ENCODE measurements around the gene RGS9.

The RGS9 gene

GRCh38 chr17:65261152-65261551 is 124.0 kb downstream of the RGS9 start:
- no peak for TF ChIP-seq CTCF (IDR thresholded peaks at IDR 0.05; ENCODE audit: insufficient read depth, low read length, poor library complexity, severe bottlenecking)
- H3K36me3 ChIP-seq (ENCODE audit: control insufficient read depth, insufficient read depth, low read length), result no peaks in the 10 kb centered on the region
- no peak overlapping the region for H3K4me3 ChIP-seq (replicated peaks; ENCODE audit: low read depth, low read length)
- DNase-seq (ENCODE audit: extremely low read depth, insufficient read length), result no peak
- peaks cover 1% of the 10 kb centered on the region; the same call in 1 of the 2 replicates for H3K27me3 ChIP-seq (replicated peaks; ENCODE audit: control insufficient read depth, insufficient read depth, low read length)

- no peak for DNase-seq (ENCODE audit: extremely low read depth, insufficient read length)
- peaks cover 1% of the 10 kb centered on the region; the same call in 1 of the 2 replicates for H3K27me3 ChIP-seq (replicated peaks; ENCODE audit: control insufficient read depth, insufficient read depth, low read length)
- H3K36me3 ChIP-seq (ENCODE audit: control insufficient read depth, insufficient read depth, low read length), result no peaks in the 10 kb centered on the region
- TF ChIP-seq CTCF (IDR thresholded peaks at IDR 0.05; ENCODE audit: insufficient read depth, low read length, poor library complexity, severe bottlenecking), result no peak
- H3K4me3 ChIP-seq (replicated peaks; ENCODE audit: low read depth, low read length), result no peak overlapping the region
Measured at GRCh38 chr17:65261682-65262636, 124.8 kb downstream of the RGS9 start.

- no peak for TF ChIP-seq CTCF (IDR thresholded peaks at IDR 0.05; ENCODE audit: insufficient read depth, low read length, poor library complexity, severe bottlenecking)
- no peaks in the 10 kb centered on the region for H3K36me3 ChIP-seq (ENCODE audit: control insufficient read depth, insufficient read depth, low read length)
- H3K4me3 ChIP-seq (replicated peaks; ENCODE audit: low read depth, low read length), result no peak overlapping the region
- H3K27me3 ChIP-seq (replicated peaks; ENCODE audit: control insufficient read depth, insufficient read depth, low read length), result peaks cover 1% of the 10 kb centered on the region; the same call in 1 of the 2 replicates
- DNase-seq (ENCODE audit: extremely low read depth, insufficient read length), result no peak
Measured at GRCh38 chr17:65265276-65265675, 128.1 kb downstream of the RGS9 start.

GRCh38 chr17:65268832-65269231 is 131.7 kb downstream of the RGS9 start:
- no peak for DNase-seq (ENCODE audit: extremely low read depth, insufficient read length)
- TF ChIP-seq CTCF (IDR thresholded peaks at IDR 0.05; ENCODE audit: insufficient read depth, low read length, poor library complexity, severe bottlenecking), result no peak

GRCh38 chr17:65270499-65271253 is 133.5 kb downstream of the RGS9 start:
- no peaks in the 10 kb centered on the region for H3K27me3 ChIP-seq (replicated peaks; ENCODE audit: control insufficient read depth, insufficient read depth, low read length)
- TF ChIP-seq CTCF (IDR thresholded peaks at IDR 0.05; ENCODE audit: insufficient read depth, low read length, poor library complexity, severe bottlenecking), result no peak

More at GRCh38 chr17:65268832-65269231, 131.7 kb downstream of the RGS9 start:
- no peaks in the 10 kb centered on the region for H3K27me3 ChIP-seq (replicated peaks; ENCODE audit: control insufficient read depth, insufficient read depth, low read length)
- no peaks in the 10 kb centered on the region for H3K36me3 ChIP-seq (ENCODE audit: control insufficient read depth, insufficient read depth, low read length)
- no peak overlapping the region for H3K4me3 ChIP-seq (replicated peaks; ENCODE audit: low read depth, low read length)

More at GRCh38 chr17:65270499-65271253, 133.5 kb downstream of the RGS9 start:
- Histone ChIP-seq H3K4me3 (replicated peaks; ENCODE audit: low read depth, low read length) (no peak overlapping the region), H3K36me3 (ENCODE audit: control insufficient read depth, insufficient read depth, low read length) (no peaks in the 10 kb centered on the region)
- no peak for DNase-seq (ENCODE audit: extremely low read depth, insufficient read length)

Data from GM06990 (cell line).